Coronary artery (tissue), 2 donors: ENCODE data around the gene COX6B2.
"Not testable (repeated sequence)": the region's sequence is repeated elsewhere in the genome, so short reads cannot be mapped to it uniquely, and the experiment has no call there.

Experiments
- DNase-seq: peaks from one replicate; pipeline ENCODE4 v3.0.0-alpha.2; 2017; ENCODE audit warnings: low spot score
- H3K27ac ChIP-seq, 2 donors: fragments of 200-600 bp; sonication (generic); one replicate each; pipeline ENCODE4 v1.5.1; 2016 to 2019
- H3K4me3 ChIP-seq: fragments of 200-600 bp; sonication (generic); 2 replicates; pipeline ENCODE4 v1.5.1; 2016; ENCODE audit warnings: mild to moderate bottlenecking, moderate library complexity
- CTCF ChIP-seq: fragments of 200-600 bp; sonication (generic); IDR thresholded peaks from one replicate; pipeline ENCODE4 v1.5.1; 2019; ENCODE audit warnings: antibody characterized with exemption

Gene COX6B2

GRCh38 chr19:55333870-55334269 lies 20.6 kb downstream of the COX6B2 start:
- no peak for TF ChIP-seq CTCF
- DNase-seq: no peak
- Histone ChIP-seq H3K27ac (no peak overlapping the region), H3K4me3 (no peak overlapping the region)

GRCh38 chr19:55329791-55330190 lies 24.7 kb downstream of the COX6B2 start:
- not testable (repeated sequence) for H3K4me3 ChIP-seq, DNase-seq

GRCh38 chr19:55328774-55329318 lies 25.7 kb downstream of the COX6B2 start:
- not testable (repeated sequence) for H3K4me3 ChIP-seq, DNase-seq, H3K27ac ChIP-seq

More at GRCh38 chr19:55329791-55330190, 24.7 kb downstream of the COX6B2 start:
- not testable (repeated sequence) for H3K27ac ChIP-seq

- no peak within 1 kb of the TSS for H3K4me3 ChIP-seq
- H3K27ac ChIP-seq: peak within 1 kb of the TSS; percentile 37 to 58
- no peak for DNase-seq
- TF ChIP-seq CTCF: no peak
Observed at GRCh38 chr19:55325172-55325571, 29.3 kb downstream of the COX6B2 start, which contains the start of gene TMEM150B. Gene TMEM150B, minus strand, starts transcription at chr19:55325341. Its CDS starts 4,305 bp downstream, at chr19:55321036.

- DNase-seq: no peak
- TF ChIP-seq CTCF: no peak
- Histone ChIP-seq H3K27ac (peak overlapping the region; percentile 37 to 58), H3K4me3 (no peak overlapping the region)
Observed at GRCh38 chr19:55324662-55325061, 29.9 kb downstream of the COX6B2 start.

- H3K4me3 ChIP-seq: no peak overlapping the region
- peak overlapping the region in 1 of 2 donors; percentile 22 for H3K27ac ChIP-seq
- no peak for TF ChIP-seq CTCF
- no peak for DNase-seq
Observed at GRCh38 chr19:55322204-55322885, 32.2 kb downstream of the COX6B2 start.

GRCh38 chr19:55321466-55322137 lies 32.9 kb downstream of the COX6B2 start:
- no peak for TF ChIP-seq CTCF
- no peak overlapping the region for H3K4me3 ChIP-seq
- H3K27ac ChIP-seq: no peak overlapping the region
- DNase-seq: no peak
